ENCODE results near the gene ASXL3. TPM values are rescaled to one million over a fixed set of nuclear protein-coding genes. Genes with fewer than 3 reads are reported as not detected.

The ASXL3 gene
- total and polyA plus RNA-seq, 9 of the 15 experiments (the other 6 are each of a cell fraction or from before 2014, with no cell fraction given) = not detected

GRCh38 chr18:33755391-33755790 lies 177.4 kb downstream of the ASXL3 start (continued):
- no peak for TF ChIP-seq RREB1 (CRISPR knock-in tag; IDR thresholded peaks at IDR 0.05)
- TF ChIP-seq U2AF2 (optimal IDR thresholded peaks at IDR 0.05; ENCODE audit: low read depth, low read length) = no peak
- no peak for TF ChIP-seq POLR2H (tag; IDR thresholded peaks at IDR 0.05; ENCODE audit: low read depth)
- no peak for TF ChIP-seq ZBTB11 (CRISPR knock-in tag; IDR thresholded peaks at IDR 0.05)
- TF ChIP-seq FIP1L1 (IDR thresholded peaks at IDR 0.05; ENCODE audit: low read depth, low read length, poor library complexity, severe bottlenecking) = no peak
- no peak for TF ChIP-seq POLR3A (IDR thresholded peaks at IDR 0.05; ENCODE audit: borderline replicate concordance, extremely low read depth, insufficient read depth, insufficient read length)

Measured in K562 (cell line).